ENCODE results near the gene THG1L.

THG1L gene

GRCh38 chr5:157761690-157762621 is 30.7 kb downstream of the THG1L start:
- DNase-seq: no peak

GRCh38 chr5:157764531-157764930 is 33.3 kb downstream of the THG1L start:
- DNase-seq: no peak

DNA sequence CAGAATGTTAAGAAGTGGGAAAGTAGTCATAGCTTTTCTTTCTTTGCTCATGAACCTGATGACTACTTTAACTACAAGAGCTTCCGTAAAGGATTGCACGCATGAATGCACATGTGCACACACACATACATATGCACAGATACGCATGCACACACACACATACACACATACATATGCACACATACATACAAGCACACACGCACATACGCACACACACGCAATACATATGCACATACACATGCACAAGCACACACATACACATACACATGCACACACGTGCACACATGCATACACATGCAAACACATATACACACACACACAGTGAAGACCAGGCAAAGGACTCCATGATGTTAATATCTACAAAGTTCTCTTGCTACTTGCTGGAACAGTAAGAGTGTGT is 35.2 kb downstream of the THG1L start:
- DNase-seq: no peak

DNA sequence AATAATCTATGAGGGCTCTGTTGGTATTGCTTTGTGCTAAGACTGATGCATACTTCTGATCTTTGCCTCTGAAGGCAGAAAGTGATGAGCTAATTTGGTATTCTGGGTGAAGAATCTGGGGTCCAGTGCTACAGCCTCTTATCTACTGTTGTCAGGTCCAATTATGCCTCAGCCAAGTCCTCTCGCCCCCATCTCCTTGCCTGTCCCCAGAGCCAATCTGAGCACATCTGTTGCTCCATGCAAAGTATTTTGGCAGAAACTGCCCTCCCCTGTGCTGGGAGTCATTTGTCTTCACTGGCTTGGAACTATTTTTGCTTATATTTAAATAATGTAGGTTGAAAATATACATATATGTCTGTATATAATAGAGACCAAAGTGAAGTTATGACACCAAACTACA is 35.7 kb downstream of the THG1L start:
- DNase-seq: no peak

DNA sequence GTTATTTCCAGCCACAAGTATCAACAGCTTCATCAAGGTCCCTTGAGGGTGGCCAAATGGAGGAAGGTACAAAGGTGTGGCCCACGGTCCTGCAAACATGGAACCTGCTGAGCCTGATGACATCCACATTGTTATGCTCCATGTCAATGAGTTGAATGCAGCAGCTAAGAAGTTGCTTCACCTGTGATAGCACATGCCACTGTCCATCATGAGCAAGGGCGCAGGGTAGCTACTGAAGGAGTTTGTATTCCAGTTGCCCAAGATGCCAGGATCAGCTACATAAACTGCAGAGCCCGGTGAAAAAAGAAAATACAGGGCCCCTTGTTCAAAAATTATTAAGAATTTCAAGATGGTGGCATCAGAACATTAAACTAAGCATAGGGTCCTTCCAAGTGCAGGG is 36.5 kb downstream of the THG1L start:
- no peak for DNase-seq

DNA sequence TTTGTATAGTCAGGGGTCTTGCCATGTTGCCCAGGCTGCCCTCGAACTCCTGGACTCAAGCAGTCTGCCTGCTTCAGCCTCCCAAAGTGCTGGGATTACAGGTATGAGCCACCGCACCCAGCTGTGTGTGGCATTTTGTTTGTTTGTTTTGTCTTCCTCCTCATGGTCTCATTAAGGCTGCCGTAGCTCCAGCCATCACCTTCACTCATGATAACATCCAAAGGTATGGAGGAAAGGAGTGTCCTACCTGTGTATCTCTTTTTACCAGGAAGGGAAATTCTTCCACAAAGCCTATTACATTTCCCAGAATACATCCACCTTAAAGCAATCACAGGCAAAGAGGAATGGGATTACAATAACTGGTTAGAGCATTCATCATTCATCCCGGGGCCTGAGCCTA is 39.4 kb downstream of the THG1L start:
- no peak for DNase-seq

DNA sequence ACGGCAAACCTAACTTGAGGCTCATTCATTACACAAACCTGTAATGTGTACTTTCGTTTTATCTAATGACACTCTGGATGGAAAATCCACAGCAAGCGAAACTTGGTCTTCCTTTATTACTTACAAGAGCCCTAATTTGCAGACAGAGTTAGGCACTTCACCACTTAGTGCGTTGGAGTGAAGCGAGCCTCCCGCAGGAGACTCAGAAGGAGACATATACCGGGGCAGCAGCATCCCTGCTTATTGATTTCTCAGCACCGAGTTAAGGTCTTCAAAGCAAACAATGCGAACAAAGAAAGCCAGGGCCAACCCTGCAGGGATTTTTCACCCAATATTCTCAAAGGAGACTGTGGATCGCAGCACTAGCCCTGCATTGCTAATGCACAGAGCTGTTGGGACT is 40.9 kb downstream of the THG1L start:
- no peak for DNase-seq

DNA sequence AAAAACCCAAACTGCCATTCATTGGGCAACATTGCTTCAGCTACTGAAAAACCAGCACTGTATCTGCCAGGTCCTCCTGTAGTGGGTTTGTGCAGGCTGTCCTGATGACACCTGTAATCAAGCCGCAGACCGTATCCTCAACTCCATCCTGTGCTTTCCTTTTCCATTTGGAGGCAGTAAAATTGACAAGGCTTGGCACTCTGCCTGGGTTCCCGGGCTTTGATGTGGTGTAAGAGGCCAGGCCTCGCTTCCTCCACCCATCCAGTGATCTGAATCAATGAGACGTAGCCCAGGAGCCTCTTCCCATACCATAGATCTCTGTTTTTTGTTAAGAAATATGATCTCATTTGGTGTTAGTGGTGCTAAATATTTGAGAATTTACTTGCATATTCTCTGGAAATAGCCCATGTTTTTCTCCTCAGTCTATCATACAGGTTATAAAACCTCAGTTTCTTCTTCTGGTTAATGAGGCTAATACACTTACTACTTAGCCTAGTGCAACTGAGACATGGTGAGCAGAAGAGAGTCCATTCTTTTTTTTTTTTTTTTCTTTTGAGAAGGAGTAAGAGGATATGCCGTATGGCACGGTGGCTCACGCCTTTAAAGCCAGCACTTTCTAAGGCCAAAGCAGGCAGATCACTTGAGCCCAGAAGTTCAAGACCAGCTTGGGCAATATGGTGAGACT is 47.0 kb downstream of the THG1L start:
- no peak for DNase-seq

- DNase-seq: no peak
Observed at GRCh38 chr5:157779221-157779620, 48.0 kb downstream of the THG1L start.

- no peak for DNase-seq
Observed at GRCh38 chr5:157785801-157786200, 54.6 kb downstream of the THG1L start.

All from CD4-positive, alpha-beta T cell treated with Interferon gamma for 1 hour (primary cell).